Natural killer cell treated with Interleukin-12 subunit alpha and Interleukin-12 subunit beta and Interleukin-15 and Interleukin-18, amount 100 ng/mL, for 72 hours (primary cell): ENCODE results near the gene PRKACB. TPM values are rescaled to one million over a fixed set of nuclear protein-coding genes. Genes with fewer than 3 reads are reported as not detected.
"Not testable (repeated sequence)": the region's sequence is repeated elsewhere in the genome, so short reads cannot be mapped to it uniquely, and the experiment has no call there.

Source experiments
- ATAC-seq, 2 donors: fragments of 150-1000 bp; cut with Tn5 transposase in 1 of 2; sonication (Bioruptor Pico), chemical (Tn5 transposase) in 1 of 2; 2 replicates each; pipeline ENCODE4 v1.10.0; 2021
- DNase-seq: peaks from one replicate; pipeline ENCODE4 v3.0.0; 2022; ENCODE audit warnings: low spot score
- H3K27ac Mint-ChIP-seq, 2 donors: 1 replicate in 1 of 2; 2 replicates in 1 of 2; pipeline ENCODE4 v1.8.0; 2022; ENCODE audit warnings: mixed read lengths in 2 of 2, mild to moderate bottlenecking in 1 of 2, moderate library complexity in 1 of 2
- H3K27me3 Mint-ChIP-seq, 2 donors: 1 replicate in 1 of 2; 2 replicates in 1 of 2; pipeline ENCODE4 v1.8.0; 2022; ENCODE audit warnings: mixed read lengths in 2 of 2
- H3K36me3 Mint-ChIP-seq: one replicate; pipeline ENCODE4 v1.8.0; 2022; ENCODE audit warnings: mixed read lengths
- H3K4me1 Mint-ChIP-seq, 2 donors: 1 replicate in 1 of 2; 2 replicates in 1 of 2; pipeline ENCODE4 v1.8.0; 2022; ENCODE audit warnings: low read depth in 2 of 2, mixed read lengths in 2 of 2, mild to moderate bottlenecking in 1 of 2
- H3K4me3 Mint-ChIP-seq: one replicate; pipeline ENCODE4 v1.8.0; 2022; ENCODE audit warnings: mixed read lengths
- H3K9me3 Mint-ChIP-seq: 2 replicates; pipeline ENCODE4 v1.8.0; 2022; ENCODE audit warnings: mixed read lengths
- total RNA-seq, 2 donors: library from RNA; stranded (reverse); gene quantifications; one replicate each; pipeline ENCODE4 v1.2.3, GENCODE V29; 2022

Gene PRKACB
- 10 to 100 TPM; 46.6 to 65.9 TPM for total RNA-seq

- H3K4me3 Mint-ChIP-seq = peak within 1 kb of the TSS; percentile 91
- no peak for DNase-seq
- peaks cover 4% of the 10 kb centered on the region for H3K36me3 Mint-ChIP-seq
- no peaks in the 10 kb centered on the region for H3K27me3 Mint-ChIP-seq
- peak; percentile 89 to 94 for ATAC-seq
- H3K27ac Mint-ChIP-seq = peak within 1 kb of the TSS; percentile 96 to 97
- no peaks in the 10 kb centered on the region for H3K9me3 Mint-ChIP-seq
- peaks cover 23 to 46% of the 10 kb centered on the region in 2 donors for H3K4me1 Mint-ChIP-seq
Measured at GRCh38 chr1:84143796-84144565, at the start of gene PRKACB. Gene PRKACB, plus strand, starts transcription at chr1:84144271. Its CDS starts 91 bp downstream, at chr1:84144362.

GRCh38 chr1:84095308-84095707, 48.8 kb upstream of the PRKACB start:
- Mint-ChIP-seq H3K36me3 (no peaks in the 10 kb centered on the region), H3K27me3 (no peaks in the 10 kb centered on the region), H3K4me3 (no peak overlapping the region), H3K4me1 (peaks cover 8 to 10% of the 10 kb centered on the region in 2 donors), H3K27ac (no peak overlapping the region), H3K9me3 (no peaks in the 10 kb centered on the region)
- DNase-seq = no peak
- ATAC-seq = no peak

- Mint-ChIP-seq H3K27me3 (no peaks in the 10 kb centered on the region), H3K4me1 (peaks cover 0 to 5% of the 10 kb centered on the region in 2 donors), H3K4me3 (no peak overlapping the region), H3K36me3 (no peaks in the 10 kb centered on the region), H3K27ac (no peak overlapping the region), H3K9me3 (no peaks in the 10 kb centered on the region)
- DNase-seq (no peak), ATAC-seq (no peak)
Measured at GRCh38 chr1:84096176-84096575, 47.9 kb upstream of the PRKACB start.

- Mint-ChIP-seq H3K36me3 (no peaks in the 10 kb centered on the region), H3K4me3 (no peak overlapping the region)
- ATAC-seq = no peak
Measured at GRCh38 chr1:84101204-84101603, 42.9 kb upstream of the PRKACB start.

GRCh38 chr1:84103197-84103992, 40.7 kb upstream of the PRKACB start:
- Mint-ChIP-seq H3K36me3 (peaks cover 10% of the 10 kb centered on the region), H3K27me3 (no peaks in the 10 kb centered on the region), H3K4me1 (peaks cover 10 to 17% of the 10 kb centered on the region in 2 donors), H3K9me3 (peaks cover 4% of the 10 kb centered on the region), H3K27ac (peak overlapping the region; percentile 68 to 78), H3K4me3 (peak overlapping the region; percentile 19)
- ATAC-seq = peak; percentile 93 to 99
- DNase-seq = no peak

More at GRCh38 chr1:84101204-84101603, 42.9 kb upstream of the PRKACB start:
- no peak for DNase-seq
- H3K27me3 Mint-ChIP-seq = no peaks in the 10 kb centered on the region
- peaks cover 10 to 17% of the 10 kb centered on the region in 2 donors for H3K4me1 Mint-ChIP-seq
- peak overlapping the region in 1 of 2 donors; percentile 68 for H3K27ac Mint-ChIP-seq
- H3K9me3 Mint-ChIP-seq = no peaks in the 10 kb centered on the region

- not testable (repeated sequence) for ATAC-seq, H3K4me3 Mint-ChIP-seq, H3K27ac Mint-ChIP-seq, H3K27me3 Mint-ChIP-seq, H3K9me3 Mint-ChIP-seq, DNase-seq
- peaks cover 10% of the 10 kb centered on the region for H3K36me3 Mint-ChIP-seq
- peaks cover 10 to 20% of the 10 kb centered on the region in 2 donors for H3K4me1 Mint-ChIP-seq
Measured at GRCh38 chr1:84107538-84107937, 36.5 kb upstream of the PRKACB start.

GRCh38 chr1:84107955-84108354, 36.1 kb upstream of the PRKACB start:
- no peak overlapping the region for H3K4me3 Mint-ChIP-seq
- H3K27ac Mint-ChIP-seq = no peak overlapping the region
- H3K9me3 Mint-ChIP-seq = peaks cover 4% of the 10 kb centered on the region
- H3K4me1 Mint-ChIP-seq = peaks cover 8 to 16% of the 10 kb centered on the region in 2 donors
- ATAC-seq (no peak), DNase-seq (no peak)
- no peaks in the 10 kb centered on the region for H3K27me3 Mint-ChIP-seq
- peaks cover 10% of the 10 kb centered on the region for H3K36me3 Mint-ChIP-seq

GRCh38 chr1:84108900-84109578, 35.0 kb upstream of the PRKACB start:
- Mint-ChIP-seq H3K9me3 (peaks cover 4% of the 10 kb centered on the region), H3K27ac (no peak overlapping the region), H3K4me1 (peaks cover under 1 to 6% of the 10 kb centered on the region in 2 donors), H3K4me3 (no peak overlapping the region), H3K36me3 (peaks cover 10% of the 10 kb centered on the region), H3K27me3 (no peaks in the 10 kb centered on the region)
- DNase-seq = no peak
- ATAC-seq = no peak

GRCh38 chr1:84110629-84111028, 33.4 kb upstream of the PRKACB start:
- no peak overlapping the region for H3K4me3 Mint-ChIP-seq
- ATAC-seq (no peak), DNase-seq (no peak)
- H3K9me3 Mint-ChIP-seq = peaks cover 4% of the 10 kb centered on the region
- no peaks in the 10 kb centered on the region for H3K27me3 Mint-ChIP-seq
- peaks cover 10% of the 10 kb centered on the region for H3K36me3 Mint-ChIP-seq
- no peak overlapping the region for H3K27ac Mint-ChIP-seq
- H3K4me1 Mint-ChIP-seq = peaks cover 0 to 4% of the 10 kb centered on the region in 2 donors

GRCh38 chr1:84116558-84116957, 27.5 kb upstream of the PRKACB start:
- no peak for ATAC-seq
- no peak for DNase-seq
- H3K4me1 Mint-ChIP-seq = peaks cover 0 to 10% of the 10 kb centered on the region in 2 donors
- H3K9me3 Mint-ChIP-seq = no peaks in the 10 kb centered on the region
- H3K27me3 Mint-ChIP-seq = no peaks in the 10 kb centered on the region
- no peak overlapping the region for H3K4me3 Mint-ChIP-seq
- H3K27ac Mint-ChIP-seq = no peak overlapping the region
- no peaks in the 10 kb centered on the region for H3K36me3 Mint-ChIP-seq

GRCh38 chr1:84117868-84118267, 26.2 kb upstream of the PRKACB start:
- H3K27me3 Mint-ChIP-seq = no peaks in the 10 kb centered on the region
- H3K4me1 Mint-ChIP-seq = peaks cover 0 to 10% of the 10 kb centered on the region in 2 donors
- no peak for ATAC-seq
- no peak for DNase-seq
- no peak overlapping the region for H3K4me3 Mint-ChIP-seq
- no peak overlapping the region for H3K27ac Mint-ChIP-seq
- no peaks in the 10 kb centered on the region for H3K9me3 Mint-ChIP-seq
- no peaks in the 10 kb centered on the region for H3K36me3 Mint-ChIP-seq

- Mint-ChIP-seq H3K36me3 (no peaks in the 10 kb centered on the region), H3K9me3 (no peaks in the 10 kb centered on the region), H3K4me3 (no peak overlapping the region), H3K27me3 (no peaks in the 10 kb centered on the region), H3K27ac (no peak overlapping the region), H3K4me1 (peaks cover 0 to 9% of the 10 kb centered on the region in 2 donors)
- DNase-seq (no peak), ATAC-seq (no peak)
Measured at GRCh38 chr1:84121360-84121759, 22.7 kb upstream of the PRKACB start.

- ATAC-seq (peak in 1 of 2 donors; percentile 58), DNase-seq (peak; percentile 64)
- H3K4me3 Mint-ChIP-seq = no peak overlapping the region
- H3K9me3 Mint-ChIP-seq = no peaks in the 10 kb centered on the region
- H3K27ac Mint-ChIP-seq = no peak overlapping the region
- no peaks in the 10 kb centered on the region for H3K36me3 Mint-ChIP-seq
- H3K4me1 Mint-ChIP-seq = no peaks in the 10 kb centered on the region
- no peaks in the 10 kb centered on the region for H3K27me3 Mint-ChIP-seq
Measured at GRCh38 chr1:84122780-84123382, 21.2 kb upstream of the PRKACB start.
